IMR-90 (cell line): Measurements from ENCODE around the gene NR2F2. TPM values are rescaled to one million over a fixed set of nuclear protein-coding genes. Genes with fewer than 3 reads are reported as not detected.

ENCODE experiments used
- ATAC-seq: fragments of 200-7000 bp; cut with Tn5 transposase; 2 replicates; pipeline ENCODE4 v1.9.1; 2020; ENCODE audit warnings: low read depth, mild to moderate bottlenecking, moderate library complexity
- BruUV-seq: library from RNA; stranded (reverse); fragments of 400-500 nt; replicated peaks from 2 replicates; lab custom pipeline; 2021; lab: Mats Ljungman, UMichigan
- CTCF ChIA-PET: fragments of 300-600 bp; formaldehyde crosslinking; extraction: SDS; loops from one replicate; lab custom pipeline; 2021; ENCODE audit warnings: antibody characterized with exemption; lab: Yijun Ruan, JAX
- POLR2A ChIA-PET: fragments of 300-600 bp; sonication (Branson Sonifier 250); formaldehyde crosslinking; loops from one replicate; lab custom pipeline; 2022; ENCODE audit warnings: antibody characterized with exemption; ENCODE audit not compliant: unreplicated experiment; lab: Charles Lee
- DNase-seq: peaks from one replicate; pipeline ENCODE4 v3.0.0; 2013
- H2AFZ ChIP-seq: replicated peaks from 2 replicates; pipeline ENCODE3; 2013; ENCODE audit warnings: low read length, mild to moderate bottlenecking; ENCODE audit not compliant: poor library complexity
- H2AK5ac ChIP-seq: 2 replicates; pipeline ENCODE4 v1.6.1; 2013; ENCODE audit warnings: low read depth, low read length, inconsistent platforms
- H2AK9ac ChIP-seq: replicated peaks from 2 replicates; pipeline ENCODE3; 2013; ENCODE audit warnings: mild to moderate bottlenecking, low read depth, low read length, moderate library complexity; ENCODE audit not compliant: poor library complexity
- H2BK120ac ChIP-seq: 2 replicates; pipeline ENCODE4 v1.6.1; 2013; ENCODE audit warnings: low read depth, low read length, inconsistent platforms
- H2BK15ac ChIP-seq: 3 replicates; pipeline ENCODE4 v1.6.1; 2013; ENCODE audit warnings: low read depth, low read length, inconsistent platforms
- H2BK20ac ChIP-seq: 2 replicates; pipeline ENCODE4 v1.6.1; 2013; ENCODE audit warnings: low read depth, mild to moderate bottlenecking, inconsistent platforms, low read length, moderate library complexity
- H2BK5ac ChIP-seq: 2 replicates; pipeline ENCODE4 v1.6.1; 2013; ENCODE audit warnings: mild to moderate bottlenecking, low read depth, low read length, inconsistent platforms; ENCODE audit not compliant: poor library complexity, severe bottlenecking
- H3K14ac ChIP-seq: replicated peaks from 2 replicates; pipeline ENCODE4 v1.6.1; 2013; ENCODE audit warnings: low read depth, low read length, inconsistent platforms
- H3K18ac ChIP-seq: 2 replicates; pipeline ENCODE4 v1.6.1; 2013; ENCODE audit warnings: low read depth, low read length, control low read depth
- H3K23ac ChIP-seq: 2 replicates; pipeline ENCODE4 v1.6.1; 2013; ENCODE audit warnings: low read depth, low read length, inconsistent platforms
- H3K27ac ChIP-seq: 2 replicates; pipeline ENCODE4 v1.5.1; 2013; ENCODE audit warnings: mild to moderate bottlenecking, control low read depth, low read length; ENCODE audit not compliant: insufficient read depth
- H3K27me3 ChIP-seq: 2 replicates; pipeline ENCODE4 v1.6.1; 2013; ENCODE audit warnings: low read length; ENCODE audit not compliant: control insufficient read depth, insufficient read depth
- H3K36me3 ChIP-seq: 2 replicates; pipeline ENCODE4 v1.6.1; 2013; ENCODE audit warnings: low read length, mixed read lengths; ENCODE audit not compliant: control insufficient read depth, insufficient read depth
- H3K4ac ChIP-seq: 2 replicates; pipeline ENCODE4 v1.6.1; 2013; ENCODE audit warnings: low read depth, low read length, inconsistent platforms
- H3K4me1 ChIP-seq: 2 replicates; pipeline ENCODE4 v1.6.1; 2013; ENCODE audit warnings: low read length, mixed read lengths; ENCODE audit not compliant: control insufficient read depth, insufficient read depth
- H3K4me2 ChIP-seq: 2 replicates; pipeline ENCODE4 v1.6.1; 2013; ENCODE audit warnings: low read depth, mild to moderate bottlenecking, control low read depth, low read length, moderate library complexity
- H3K4me3 ChIP-seq: 2 replicates; pipeline ENCODE4 v1.5.1; 2013; ENCODE audit warnings: low read depth, mild to moderate bottlenecking, control low read depth, low read length, moderate library complexity; ENCODE audit not compliant: insufficient read depth
- H3K56ac ChIP-seq: 2 replicates; pipeline ENCODE4 v1.6.1; 2013; ENCODE audit warnings: low read length, inconsistent platforms; ENCODE audit not compliant: insufficient read depth; ENCODE audit errors: extremely low read depth
- H3K79me1 ChIP-seq, 2 experiments: 2 replicates each; pipeline ENCODE4 v1.6.1; 2013; ENCODE audit warnings: low read length in 2 of 2, inconsistent platforms in 1 of 2, low read depth in 1 of 2
- H3K9ac ChIP-seq: 2 replicates; pipeline ENCODE4 v1.6.1; 2013; ENCODE audit warnings: low read depth, low read length, control low read depth
- H3K9me1 ChIP-seq: 2 replicates; pipeline ENCODE4 v1.6.1; 2013; ENCODE audit warnings: low read length, inconsistent platforms; ENCODE audit not compliant: insufficient read depth
- H3K9me3 ChIP-seq: 2 replicates; pipeline ENCODE4 v1.6.1; 2013; ENCODE audit warnings: low read length; ENCODE audit not compliant: control insufficient read depth, insufficient read depth
- H4K20me1 ChIP-seq: 2 replicates; pipeline ENCODE4 v1.6.1; 2013; ENCODE audit warnings: low read length, inconsistent platforms; ENCODE audit not compliant: insufficient read depth
- H4K5ac ChIP-seq: 2 replicates; pipeline ENCODE4 v1.6.1; 2013; ENCODE audit warnings: mild to moderate bottlenecking, low read depth, low read length, control low read depth
- H4K8ac ChIP-seq, 2 experiments: 2 replicates each; pipeline ENCODE4 v1.6.1; 2013; ENCODE audit warnings: low read depth in 2 of 2, low read length in 2 of 2, control low read depth in 1 of 2, inconsistent platforms in 1 of 2
- H4K91ac ChIP-seq: 2 replicates; pipeline ENCODE4 v1.6.1; 2013; ENCODE audit warnings: low read depth, low read length, inconsistent platforms; ENCODE audit not compliant: insufficient read depth
- CHD1 ChIP-seq: IDR thresholded peaks from 2 replicates; pipeline ENCODE4 v1.6.1; 2012; ENCODE audit warnings: low read depth, low read length, improper control_type of control experiment
- FOS ChIP-seq: fragments of 150-350 bp; IDR thresholded peaks from 2 replicates; pipeline ENCODE4 v1.6.1; 2016; ENCODE audit warnings: low read depth, low read length
- RFX5 ChIP-seq: IDR thresholded peaks from 2 replicates; pipeline ENCODE4 v1.8.0; 2012; ENCODE audit warnings: low read depth, mild to moderate bottlenecking, low read length, moderate library complexity
- SMC3 ChIP-seq: fragments of 150-350 bp; IDR thresholded peaks from 2 replicates; pipeline ENCODE4 v1.6.1; 2016; ENCODE audit warnings: low read depth, mild to moderate bottlenecking, antibody characterized with exemption, low read length, moderate library complexity
- WGBS, 2 experiments: methylation state at CpG; one replicate each; pipeline versions ENCODE4 v1.1.5 to v1.1.7; 2013; ENCODE audit warnings: missing lambda C conversion rate in 2 of 2; ENCODE audit not compliant: insufficient read length in 1 of 2; ENCODE audit errors: extremely low coverage in 2 of 2; 5-methylcytosine and 5-hydroxymethylcytosine counted together
- dilution Hi-C: fragments of 300-500 bp; cut with HindIII; formaldehyde crosslinking; loops from one replicate; pipeline ENCODE4 v1.14.3; 2018; ENCODE audit warnings: low sequenced_read_pairs; ENCODE audit not compliant: unreplicated experiment
- in situ Hi-C: fragments of 300-500 bp; cut with MboI; formaldehyde crosslinking; loops from 3 replicates; pipeline ENCODE4 v1.14.3; 2019; ENCODE audit warnings: low sequenced_read_pairs, inconsistent platforms, mixed read lengths
- intact Hi-C: fragments of 100-400 bp; cut with micrococcal nuclease; formaldehyde crosslinking; loops from 2 replicates; pipeline ENCODE4 v1.10.0; 2022
- polyA plus RNA-seq, 3 experiments: library from polyadenylated mRNA; depleted of rRNA; stranded (reverse); fragments of >200 nt; gene quantifications; 2 replicates each; pipeline ENCODE4 v1.2.3, GENCODE V29; 2012; ENCODE audit warnings: low replicate concordance in 1 of 3
- total RNA-seq: library from RNA; depleted of rRNA; stranded (reverse); fragments of >200 nt; gene quantifications from 2 replicates; pipeline ENCODE4 v1.2.3, GENCODE V29; 2012
- TF ChIP-seq, protein P1 (sequence below): conservative IDR thresholded peaks from 2 replicates; pipeline ENCODE4 v1.5.1; 2012; ENCODE audit warnings: mild to moderate bottlenecking, low read depth, low read length, improper control_type of control experiment

Gene NR2F2
- total and polyA plus RNA-seq, 2 of the 4 experiments (the other 2 are of a cell fraction): 20.3 to 161 TPM

- no peak for TF ChIP-seq RFX5
Measured at GRCh38 chr15:96322536-96323318, 7.8 kb upstream of the NR2F2 start (continued).

- H2BK5ac ChIP-seq: no peak overlapping the region
- intact Hi-C loops: loop anchor here (10.0 kb wide), 3 partner anchors 469 to 669 kb away; no protein-coding TSS in a partner anchor
- H3K9ac ChIP-seq: no peak overlapping the region
- H3K18ac ChIP-seq: peak overlapping the region; percentile 72; the same call in 1 of the 2 replicates
- peaks cover 13% of the 10 kb centered on the region for H3K4me1 ChIP-seq
- ATAC-seq (no peak), DNase-seq (no peak)
- no peaks in the 10 kb centered on the region for H3K27me3 ChIP-seq
- in situ Hi-C loops: no loop called here
- dilution Hi-C loops: no loop called here
- no peak overlapping the region for H3K4me3 ChIP-seq
- peak overlapping the region; percentile 48 to 74; a peak in 1 of 4 replicates for H4K8ac ChIP-seq
- no peaks in the 10 kb centered on the region for H3K9me1 ChIP-seq
- no peaks in the 10 kb centered on the region for H3K9me3 ChIP-seq
- H3K36me3 ChIP-seq: 0 out of 2 replicates have a peak, but pooled peaks cover 2% of the 10 kb centered on the region
- H2AFZ ChIP-seq: no peak overlapping the region
- H2AK9ac ChIP-seq: peak overlapping the region; percentile 56
- TF ChIP-seq, protein P1, sequence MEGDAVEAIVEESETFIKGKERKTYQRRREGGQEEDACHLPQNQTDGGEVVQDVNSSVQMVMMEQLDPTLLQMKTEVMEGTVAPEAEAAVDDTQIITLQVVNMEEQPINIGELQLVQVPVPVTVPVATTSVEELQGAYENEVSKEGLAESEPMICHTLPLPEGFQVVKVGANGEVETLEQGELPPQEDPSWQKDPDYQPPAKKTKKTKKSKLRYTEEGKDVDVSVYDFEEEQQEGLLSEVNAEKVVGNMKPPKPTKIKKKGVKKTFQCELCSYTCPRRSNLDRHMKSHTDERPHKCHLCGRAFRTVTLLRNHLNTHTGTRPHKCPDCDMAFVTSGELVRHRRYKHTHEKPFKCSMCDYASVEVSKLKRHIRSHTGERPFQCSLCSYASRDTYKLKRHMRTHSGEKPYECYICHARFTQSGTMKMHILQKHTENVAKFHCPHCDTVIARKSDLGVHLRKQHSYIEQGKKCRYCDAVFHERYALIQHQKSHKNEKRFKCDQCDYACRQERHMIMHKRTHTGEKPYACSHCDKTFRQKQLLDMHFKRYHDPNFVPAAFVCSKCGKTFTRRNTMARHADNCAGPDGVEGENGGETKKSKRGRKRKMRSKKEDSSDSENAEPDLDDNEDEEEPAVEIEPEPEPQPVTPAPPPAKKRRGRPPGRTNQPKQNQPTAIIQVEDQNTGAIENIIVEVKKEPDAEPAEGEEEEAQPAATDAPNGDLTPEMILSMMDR: no peak
- TF ChIP-seq CHD1 (no peak), SMC3 (no peak), FOS (no peak)
- H3K56ac ChIP-seq: no peak overlapping the region
- peaks cover 10 to 45% of the 10 kb centered on the region in 2 experiments for H3K79me1 ChIP-seq
- WGBS, 2 experiments: 80% methylated on average over 21 of the region's 29 CpGs; no CpG with 5 or more reads in 1 of the 2 experiments
- H2BK20ac ChIP-seq: 0 out of 2 replicates have a peak overlapping the region, but pooled peaks have one; percentile 26
- H2BK120ac ChIP-seq: peak overlapping the region; percentile 82
- H4K5ac ChIP-seq: peak overlapping the region; percentile 90; the same call in 1 of the 2 replicates
- no peaks in the 10 kb centered on the region for H4K20me1 ChIP-seq
- ChIA-PET POLR2A (interaction anchor here (0.6 kb wide), 1 partner anchor 1727 kb away, joined by 3 read pairs; no protein-coding TSS in a partner anchor), CTCF (no interaction called here)
- no TSS peak for BruUV-seq
- H4K91ac ChIP-seq: peak overlapping the region; percentile 76; the same call in 1 of the 2 replicates
- H3K4me2 ChIP-seq: peak overlapping the region; percentile 90; the same call in 1 of the 2 replicates
- H3K14ac ChIP-seq: no peak overlapping the region; the same call in 1 of the 2 replicates
- peak overlapping the region; percentile 71; the same call in 1 of the 2 replicates for H2AK5ac ChIP-seq
- peak overlapping the region; percentile 77; the same call in 1 of the 2 replicates for H3K27ac ChIP-seq
- peak overlapping the region; percentile 88; the same call in 2 of the 3 replicates for H2BK15ac ChIP-seq
- peak overlapping the region; percentile 74 for H3K23ac ChIP-seq
- peak overlapping the region; percentile 86; the same call in 1 of the 2 replicates for H3K4ac ChIP-seq
Measured at GRCh38 chr15:96323319-96324145, 7.0 kb upstream of the NR2F2 start.
